Endometrial microvascular endothelial cells (primary cell): ENCODE results near the gene CDHR2. TPM values are rescaled to one million over a fixed set of nuclear protein-coding genes. Genes with fewer than 3 reads are reported as not detected.
"Not testable (repeated sequence)": the region's sequence is repeated elsewhere in the genome, so short reads cannot be mapped to it uniquely, and the experiment has no call there.

ENCODE experiments used
- in situ Hi-C: cut with HindIII; loops from 2 replicates; pipeline ENCODE4 v1.10.0; 2017; ENCODE audit warnings: low sequenced_read_pairs, low pct_unique_long_range_greater_than_20kb; ENCODE audit errors: inconsistent ontology term
- total RNA-seq: library from RNA; depleted of rRNA; stranded (reverse); fragments of >200 nt; gene quantifications from one replicate; pipeline ENCODE4 v1.2.3, GENCODE V29; 2015; ENCODE audit errors: inconsistent ontology term

CDHR2 gene
- total RNA-seq, 1 donor from 2014 or later: not detected

DNA sequence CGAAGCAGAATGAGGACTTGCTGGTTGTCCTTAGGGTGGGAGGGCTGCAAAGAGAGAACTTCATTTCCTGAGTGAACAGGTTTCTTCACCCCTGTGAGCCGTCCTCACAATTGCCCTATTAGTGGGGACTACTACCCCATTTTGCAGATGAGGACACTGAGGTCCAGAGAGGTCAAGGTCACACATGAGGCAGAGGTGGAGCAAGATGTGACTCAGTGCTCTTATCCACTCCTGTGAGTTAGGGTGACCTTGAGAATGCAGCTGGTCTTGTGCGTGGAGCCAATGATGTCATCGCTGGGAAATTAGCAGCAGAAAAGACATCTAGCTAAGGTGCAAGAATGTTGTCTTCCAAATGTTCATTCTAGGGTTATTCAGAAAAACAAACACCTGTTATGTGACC is 33.9 kb downstream of the CDHR2 start:
- in situ Hi-C loops: no loop called here

DNA sequence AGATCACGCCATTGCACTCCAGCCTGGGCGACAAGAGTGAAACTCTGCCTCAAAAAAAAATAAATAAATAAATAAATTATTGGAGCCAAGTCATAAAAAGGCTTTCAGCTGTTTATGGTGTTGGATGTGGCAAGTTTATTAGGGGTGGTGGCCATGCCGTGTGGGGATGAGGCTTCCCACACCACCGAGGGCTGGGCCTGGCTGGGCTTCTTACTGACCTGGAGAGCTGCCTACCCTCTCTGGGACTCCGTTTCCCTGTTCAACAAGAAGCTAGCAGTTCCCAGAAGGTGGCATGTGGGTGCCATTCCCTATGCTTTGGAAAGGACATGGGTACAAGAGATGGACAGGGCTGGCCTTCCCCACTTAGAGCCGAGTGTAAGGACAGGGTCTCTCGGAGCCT is 38.3 kb downstream of the CDHR2 start:
- in situ Hi-C loops: no loop called here

DNA sequence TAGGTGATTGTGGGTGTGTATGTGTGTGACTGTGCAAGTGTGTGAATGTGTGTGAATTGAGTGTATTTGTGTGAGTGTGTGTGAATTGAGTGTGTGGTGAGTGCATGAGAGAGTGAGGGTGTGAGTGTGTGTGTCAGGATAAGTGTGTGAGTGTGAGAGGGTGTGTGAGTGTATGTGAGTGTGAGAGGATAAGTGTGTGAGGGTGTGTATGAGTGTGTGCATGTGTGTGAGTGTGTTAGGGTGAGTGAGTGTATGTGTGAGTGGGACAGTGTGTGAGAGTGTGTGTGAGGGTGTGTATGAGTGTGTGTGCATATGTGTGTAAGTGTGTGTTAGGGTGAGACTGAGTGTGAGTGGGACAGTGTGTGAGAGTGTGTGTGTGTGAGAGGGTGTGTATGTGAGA is 39.2 kb downstream of the CDHR2 start:
- in situ Hi-C loops: no loop called here

DNA sequence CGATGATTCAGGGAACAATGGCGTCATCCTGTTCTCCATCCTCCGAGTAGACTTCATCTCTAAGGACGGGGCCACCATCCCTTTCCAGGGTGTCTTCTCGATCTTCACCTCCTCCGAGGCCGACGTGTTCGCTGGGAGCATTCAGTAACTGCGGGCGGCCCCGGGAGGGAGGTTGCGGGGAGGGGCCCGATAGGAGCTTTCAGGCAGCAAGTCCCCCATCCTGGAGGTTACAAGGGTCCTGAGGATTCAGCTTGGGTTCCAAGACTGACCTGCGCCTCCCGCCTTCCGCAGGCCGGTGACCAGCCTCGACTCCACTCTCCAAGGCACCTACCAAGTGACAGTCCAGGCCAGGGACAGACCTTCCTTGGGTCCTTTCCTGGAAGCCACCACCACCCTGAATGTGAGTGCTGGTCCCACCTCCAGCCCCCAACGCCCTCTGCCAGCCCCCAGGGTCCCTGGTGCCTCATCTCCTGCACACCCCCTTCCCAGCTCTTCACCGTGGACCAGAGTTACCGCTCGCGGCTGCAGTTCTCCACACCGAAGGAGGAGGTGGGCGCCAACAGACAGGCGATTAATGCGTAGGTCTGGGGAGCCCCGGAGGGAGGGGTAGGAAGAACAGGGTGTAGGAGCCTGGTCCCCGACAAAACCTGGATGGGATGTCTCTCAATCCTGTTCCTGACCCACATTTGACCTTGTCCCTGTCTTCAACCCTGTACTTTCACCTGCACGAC is 40.1 kb downstream of the CDHR2 start:
- in situ Hi-C loops: no loop called here

DNA sequence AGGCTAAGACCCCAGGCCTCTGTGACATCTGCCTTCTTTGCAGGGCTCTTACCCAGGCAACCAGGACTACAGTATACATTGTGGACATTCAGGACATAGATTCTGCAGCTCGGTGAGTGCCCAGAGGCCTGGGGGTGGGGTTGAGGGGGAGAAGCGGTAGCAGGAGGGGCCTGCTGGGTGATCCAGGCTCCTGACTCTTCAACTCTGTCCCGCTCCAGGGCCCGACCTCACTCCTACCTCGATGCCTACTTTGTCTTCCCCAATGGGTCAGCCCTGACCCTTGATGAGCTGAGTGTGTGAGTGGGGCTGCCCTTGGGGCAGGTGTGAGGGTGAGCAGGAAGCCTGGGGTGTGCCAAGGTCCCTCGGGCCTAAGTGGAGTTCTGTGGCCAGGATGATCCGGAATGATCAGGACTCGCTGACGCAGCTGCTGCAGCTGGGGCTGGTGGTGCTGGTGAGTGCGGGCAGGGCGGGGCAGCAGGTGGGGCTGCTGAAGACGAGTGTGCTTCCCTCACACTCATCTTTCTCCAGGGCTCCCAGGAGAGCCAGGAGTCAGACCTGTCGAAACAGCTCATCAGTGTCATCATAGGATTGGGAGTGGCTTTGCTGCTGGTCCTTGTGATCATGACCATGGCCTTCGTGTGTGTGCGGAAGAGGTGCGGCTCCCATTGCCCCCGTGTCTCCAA is 41.0 kb downstream of the CDHR2 start:
- in situ Hi-C loops: no loop called here

DNA sequence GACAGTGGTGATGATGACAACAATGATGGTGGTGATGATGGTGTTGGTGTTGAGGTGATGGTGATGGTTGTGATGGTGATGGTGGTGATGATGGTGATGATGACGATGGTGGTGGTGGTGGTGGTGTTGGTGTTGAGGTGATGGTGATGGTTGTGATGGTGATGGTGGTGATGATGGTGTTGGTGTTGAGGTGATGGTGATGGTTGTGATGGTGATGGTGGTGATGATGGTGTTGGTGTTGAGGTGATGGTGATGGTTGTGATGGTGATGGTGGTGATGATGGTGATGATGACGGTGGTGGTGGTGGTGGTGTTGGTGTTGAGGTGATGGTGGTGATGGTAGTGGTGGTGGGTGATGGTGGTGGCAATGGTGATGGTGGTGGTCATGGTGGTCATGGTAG is 42.5 kb downstream of the CDHR2 start:
- in situ Hi-C loops: not testable (repeated sequence)

DNA sequence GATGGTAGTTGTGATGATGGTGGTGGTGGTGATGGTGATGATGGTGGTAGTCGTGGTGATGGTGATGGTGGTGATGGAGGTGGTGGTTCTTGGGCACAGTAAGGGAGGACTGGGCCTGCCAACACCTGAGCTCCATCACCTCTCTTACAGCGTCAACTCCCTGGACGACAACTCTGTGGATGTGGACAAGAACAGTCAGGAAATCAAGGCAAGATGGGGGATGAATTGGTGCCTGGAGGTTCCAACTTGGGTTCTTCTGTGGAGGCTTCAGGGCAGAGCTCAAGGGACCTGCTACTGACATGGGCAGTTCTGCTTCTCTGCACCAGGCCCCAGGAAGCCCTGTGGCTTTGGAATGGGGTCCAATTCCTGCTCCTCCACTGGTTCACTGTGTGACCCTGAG is 43.4 kb downstream of the CDHR2 start:
- in situ Hi-C loops: no loop called here

DNA sequence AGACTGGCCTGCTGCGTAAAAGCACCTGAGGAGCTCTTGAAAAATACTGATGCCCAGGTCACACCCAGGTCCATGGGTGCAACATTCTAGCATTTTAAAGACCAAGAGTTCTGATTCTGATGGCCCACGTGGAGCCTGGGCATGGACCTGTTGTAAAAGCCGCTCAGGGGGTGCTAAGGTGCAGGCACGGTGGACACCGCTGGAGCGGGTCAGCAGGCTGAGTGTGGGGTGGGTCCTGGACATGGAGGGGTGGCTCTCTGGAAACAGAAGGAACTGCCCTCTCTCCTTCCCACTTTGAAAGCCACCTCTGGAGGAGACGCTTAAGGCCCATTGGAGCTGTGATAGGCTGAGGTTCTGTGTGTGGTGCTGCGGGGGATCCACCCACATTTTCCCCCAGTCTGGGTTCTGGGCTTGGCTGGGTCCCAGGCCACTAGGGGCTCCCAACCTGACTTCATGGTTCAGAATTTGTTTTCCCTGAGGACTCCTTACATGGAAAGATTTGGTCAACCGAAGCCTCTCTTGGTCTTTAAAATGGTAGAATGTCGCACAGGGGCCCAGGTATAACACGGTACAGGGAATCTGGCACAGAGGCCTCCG is 44.2 kb downstream of the CDHR2 start:
- in situ Hi-C loops: no loop called here

DNA sequence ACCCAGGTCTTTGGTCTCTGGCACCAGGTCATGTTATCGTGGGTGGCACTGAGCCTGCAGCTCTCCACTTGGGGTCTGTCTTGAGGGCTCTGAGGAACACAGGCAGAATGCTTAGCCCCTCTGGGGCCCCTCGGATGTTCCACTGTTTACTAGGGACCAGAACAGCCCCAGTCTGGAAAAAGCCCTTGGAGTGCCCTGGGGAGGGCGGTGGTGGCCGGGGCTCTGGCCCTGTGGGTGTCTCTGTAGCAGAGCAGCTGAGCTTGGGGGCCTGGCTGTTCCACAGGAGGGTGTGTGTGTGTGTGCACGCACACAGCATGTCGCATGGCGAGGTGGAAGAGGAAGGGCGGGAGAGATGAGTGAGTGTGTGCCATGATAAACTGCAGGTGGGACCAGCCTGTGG is 45.4 kb downstream of the CDHR2 start:
- in situ Hi-C loops: no loop called here

DNA sequence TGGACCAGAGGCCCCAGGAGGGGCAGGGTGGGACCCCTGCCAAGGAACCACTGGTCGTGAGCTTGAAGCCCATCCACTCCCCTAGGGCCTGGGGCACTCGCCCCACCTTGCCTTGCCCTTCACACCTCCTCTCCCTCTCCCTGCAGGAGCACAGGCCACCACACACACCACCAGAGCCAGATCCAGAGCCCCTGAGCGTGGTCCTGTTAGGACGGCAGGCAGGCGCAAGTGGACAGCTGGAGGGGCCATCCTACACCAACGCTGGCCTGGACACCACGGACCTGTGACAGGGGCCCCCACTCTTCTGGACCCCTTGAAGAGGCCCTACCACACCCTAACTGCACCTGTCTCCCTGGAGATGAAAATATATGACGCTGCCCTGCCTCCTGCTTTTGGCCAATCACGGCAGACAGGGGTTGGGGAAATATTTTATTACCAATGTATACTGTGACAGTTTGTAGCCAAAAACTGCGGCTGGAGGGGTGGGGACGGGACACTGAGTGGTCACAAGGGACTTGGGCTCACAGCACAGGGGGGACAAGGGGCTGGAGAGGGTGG is 46.3 kb downstream of the CDHR2 start:
- in situ Hi-C loops: no loop called here

DNA sequence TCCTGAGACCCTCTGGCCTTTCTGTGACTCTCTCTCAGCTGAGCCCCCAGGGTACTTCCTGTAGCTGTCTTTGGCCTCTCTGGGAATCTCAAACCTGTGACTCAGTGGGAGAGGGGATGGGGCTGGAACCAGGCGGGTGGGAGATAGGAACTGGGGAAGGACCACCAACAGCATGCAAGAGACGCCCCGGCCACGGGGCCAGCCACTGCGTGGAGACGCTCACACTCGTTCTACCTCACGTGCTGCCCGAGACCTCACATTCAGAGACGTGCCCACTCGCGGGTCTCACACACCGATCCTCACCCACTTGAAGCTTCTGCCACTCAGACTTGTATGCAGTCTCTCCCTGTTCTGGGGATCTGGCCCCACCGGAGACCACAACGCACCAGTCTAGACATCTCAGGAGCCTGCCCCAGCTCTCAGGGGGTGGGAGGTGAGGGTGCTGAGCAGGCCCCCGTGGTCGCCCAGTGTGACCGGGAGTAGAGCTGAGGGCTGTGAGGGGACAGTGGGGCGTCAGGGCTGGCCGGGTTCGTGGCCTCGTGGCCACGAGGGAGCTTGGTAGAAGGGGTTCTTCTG is 47.0 kb downstream of the CDHR2 start:
- in situ Hi-C loops: no loop called here

DNA sequence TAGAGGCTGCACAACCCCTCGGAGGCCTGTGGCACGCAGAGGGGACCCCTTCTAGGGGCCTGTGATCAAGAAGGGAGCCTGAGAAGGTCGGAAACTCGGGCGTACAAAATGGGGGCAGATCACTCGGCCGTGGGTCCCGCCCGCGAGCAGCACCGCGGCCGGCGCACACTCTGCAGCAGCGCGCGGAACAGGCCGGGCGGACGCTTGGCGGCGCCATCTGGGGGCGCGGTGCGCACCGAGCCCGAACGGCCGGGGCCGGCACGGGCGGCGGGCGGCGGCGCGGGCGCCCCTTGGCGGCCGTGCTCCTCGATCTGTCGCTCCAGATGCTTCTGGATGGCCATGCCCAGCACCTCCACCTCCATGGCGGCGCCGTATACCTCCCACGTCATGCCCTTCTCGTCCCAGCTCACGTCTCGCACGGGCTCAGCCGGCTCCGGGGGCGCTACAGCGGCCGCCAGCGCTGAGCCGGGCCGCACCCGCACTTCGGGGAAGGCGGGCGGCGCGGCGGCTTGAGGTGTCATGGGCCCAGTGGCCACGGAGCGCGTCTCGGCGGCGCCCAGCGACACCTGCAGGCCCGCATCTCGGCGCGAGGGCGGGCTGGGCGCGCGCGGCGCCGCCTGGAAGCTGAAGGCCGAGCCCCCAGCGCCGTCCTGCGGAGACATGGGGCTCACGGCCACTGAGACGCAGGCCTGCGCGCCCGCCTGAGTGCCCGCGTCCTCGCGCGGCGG is 47.7 kb downstream of the CDHR2 start:
- in situ Hi-C loops: no loop called here

DNA sequence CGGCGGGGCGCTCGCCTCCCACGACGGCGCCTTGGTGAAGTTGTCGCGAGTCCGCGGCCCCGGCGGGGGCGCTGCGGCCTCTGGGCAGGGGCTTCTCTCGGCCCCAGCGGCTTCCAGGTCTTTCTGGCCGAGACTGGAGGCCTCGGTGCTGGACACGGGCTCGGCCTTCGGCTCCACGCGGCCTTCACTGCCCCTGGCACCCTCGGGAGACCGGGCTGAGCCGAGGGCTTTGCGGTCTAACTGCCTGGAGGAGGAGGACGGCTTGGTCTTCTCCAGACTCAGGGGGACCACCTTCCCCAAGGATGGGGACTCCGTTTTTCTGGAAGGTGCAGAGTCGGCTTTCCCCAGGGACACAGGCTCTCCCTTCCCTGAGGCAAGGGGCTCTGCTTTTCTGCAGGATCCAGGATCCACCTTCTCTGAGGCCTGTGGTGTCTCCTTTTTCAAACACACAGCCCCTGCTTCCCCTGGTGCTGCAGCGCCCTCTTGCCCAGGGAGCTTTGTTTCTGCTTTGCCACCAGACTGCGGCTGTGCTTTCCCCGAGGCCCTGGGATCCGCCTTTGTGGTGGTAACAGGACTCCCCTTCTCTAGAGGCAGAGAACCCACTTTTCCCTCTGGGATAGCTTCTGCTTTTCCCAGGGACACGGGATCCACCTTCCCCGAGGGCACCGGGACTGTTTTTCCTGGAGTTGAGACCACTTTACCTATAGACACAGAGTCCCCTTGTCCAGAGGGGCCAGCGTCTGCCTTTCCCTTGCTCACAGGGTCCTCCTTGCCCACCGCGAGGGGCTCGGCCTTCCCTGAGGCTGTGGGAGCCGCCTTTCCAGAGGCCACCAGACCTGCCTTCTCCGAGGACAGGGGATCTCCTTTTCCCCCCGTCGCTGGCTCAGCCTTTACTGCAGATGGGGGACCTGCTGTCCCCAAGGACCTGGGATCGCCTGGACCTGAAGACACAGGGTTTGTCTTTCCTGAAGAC is 48.6 kb downstream of the CDHR2 start:
- in situ Hi-C loops: no loop called here

DNA sequence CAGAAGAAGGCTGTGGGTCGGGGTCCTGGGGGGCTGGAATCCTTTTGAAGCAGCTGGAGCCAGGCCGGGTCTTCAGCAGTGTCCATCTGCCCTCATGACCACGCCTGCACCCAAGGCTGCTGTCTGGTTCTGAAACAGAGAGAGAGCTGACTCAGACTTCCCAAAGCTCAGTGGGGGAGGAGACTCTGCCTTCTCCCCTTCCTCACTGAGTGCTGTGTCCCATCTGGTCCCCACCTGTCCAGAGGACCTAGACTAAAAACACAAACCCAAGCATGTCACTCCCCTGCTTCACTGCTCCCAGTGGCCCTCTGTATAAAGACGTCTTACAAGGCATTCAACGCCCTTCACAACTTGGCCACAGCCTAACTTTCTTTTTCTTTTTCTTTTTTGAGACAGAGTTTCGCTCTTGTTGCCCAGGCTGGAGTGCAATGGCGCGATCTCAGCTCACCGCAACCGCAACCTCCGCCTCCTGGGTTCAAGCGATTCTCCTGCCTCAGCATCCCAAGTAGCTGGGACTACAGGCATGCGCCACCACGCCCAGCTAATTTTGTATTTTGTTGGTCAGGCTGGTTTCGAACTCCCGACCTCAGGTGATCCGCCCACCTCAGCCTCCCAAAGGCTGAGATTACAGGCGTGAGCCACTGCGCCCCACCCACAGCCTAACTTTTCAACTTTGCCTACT is 50.7 kb downstream of the CDHR2 start:
- in situ Hi-C loops: not testable (repeated sequence)

DNA sequence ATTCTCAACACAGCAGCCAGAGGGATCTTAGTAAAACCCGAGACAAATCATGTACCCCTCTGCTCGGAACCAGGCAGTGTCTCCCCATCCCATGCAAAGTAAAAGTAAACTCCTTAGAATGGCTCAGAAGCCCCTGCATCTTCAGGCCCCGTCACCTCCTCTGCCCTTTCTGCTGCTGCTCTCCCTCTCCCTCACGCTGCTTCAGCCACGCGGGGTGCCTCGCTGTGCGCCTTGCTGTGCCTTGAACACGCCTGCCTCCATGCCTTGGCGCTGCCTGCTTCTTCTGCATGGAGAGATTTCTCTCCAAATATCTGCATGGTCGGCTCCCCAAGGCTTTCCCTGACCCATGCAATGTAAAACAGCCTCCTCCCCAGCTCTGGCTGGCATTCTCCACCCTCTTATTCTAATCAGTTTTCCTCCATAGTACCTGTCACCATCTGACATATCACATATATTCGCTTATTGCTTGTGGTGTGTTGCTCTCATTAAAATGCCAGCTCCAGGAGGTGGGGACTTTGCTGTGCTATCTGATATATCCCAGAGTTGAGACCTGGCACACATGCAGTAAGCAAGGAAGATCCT is 52.9 kb downstream of the CDHR2 start:
- in situ Hi-C loops: no loop called here

DNA sequence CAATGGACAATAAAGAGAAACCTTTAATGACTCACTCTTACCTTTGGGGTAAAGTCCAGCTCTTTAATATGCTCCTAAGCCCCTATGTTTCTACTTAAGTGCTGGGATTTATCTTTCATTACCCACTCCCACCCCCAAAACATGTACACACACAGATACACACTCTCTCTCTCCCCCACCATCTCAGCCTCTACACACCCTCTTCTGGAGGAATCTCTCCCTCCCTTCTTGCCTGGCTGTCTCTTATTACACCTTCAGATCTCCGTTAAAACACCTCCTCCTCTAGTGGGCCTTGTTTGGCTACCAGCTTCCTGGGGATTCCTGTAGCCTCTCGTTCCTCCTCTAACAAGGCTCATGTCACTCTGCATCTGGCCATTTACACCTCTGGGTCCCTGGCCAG is 53.9 kb downstream of the CDHR2 start:
- in situ Hi-C loops: no loop called here

DNA sequence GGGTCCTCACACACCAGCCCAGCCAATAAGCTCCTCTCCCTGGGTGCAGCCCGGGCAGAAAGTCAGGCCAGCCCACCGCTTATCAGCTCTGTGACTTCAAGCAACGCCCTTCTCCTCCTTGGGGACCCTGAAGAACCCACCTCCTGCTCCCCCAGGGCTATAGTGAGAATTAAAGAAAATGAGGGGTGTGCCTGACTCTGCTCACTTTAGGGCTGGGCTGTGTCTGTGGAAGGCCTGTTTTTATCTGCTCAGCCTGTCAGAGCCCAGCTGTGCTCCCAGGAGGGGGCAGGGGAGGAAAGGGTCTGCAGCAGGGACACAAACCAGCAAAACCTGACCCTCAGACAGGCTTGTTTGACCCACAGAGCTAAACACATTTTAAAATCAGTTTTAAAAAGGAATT is 56.9 kb downstream of the CDHR2 start:
- in situ Hi-C loops: no loop called here
